Sigmoid colon (tissue), 4 donors: ENCODE data around the gene SMC1B.

Experiments
- CTCF ChIP-seq, 4 experiments: fragments of 450-650 bp in 3 of 4; fragments of 200-600 bp in 1 of 4; IDR thresholded peaks; one replicate each; pipeline ENCODE4 v1.5.1; 2016 to 2019; ENCODE audit warnings: antibody characterized with exemption in 4 of 4, mild to moderate bottlenecking in 3 of 4, moderate library complexity in 2 of 4
- POLR2AphosphoS5 ChIP-seq, 4 donors: sonication (generic); formaldehyde crosslinking; IDR thresholded peaks; one replicate each; pipeline ENCODE4 v1.6.1; 2017; ENCODE audit warnings: antibody characterized with exemption in 4 of 4

- TF ChIP-seq CTCF (IDR thresholded peaks at IDR 0.05): no peak
- no peak for TF ChIP-seq POLR2AphosphoS5 (IDR thresholded peaks at IDR 0.05)
Measured at GRCh38 chr22:45450101-45450785, 36.8 kb upstream of the SMC1B start.
